Activated B cell treated with CpG ODN at 0.5 μM for 24 hours (primary cell): ENCODE measurements around the gene LRRC74A. TPM values are rescaled to one million over a fixed set of nuclear protein-coding genes. Genes with fewer than 3 reads are reported as not detected.

ENCODE experiments used
- ATAC-seq: fragments of 200-7000 bp; cut with Tn5 transposase; one replicate; pipeline ENCODE4 v1.10.0; 2021; ENCODE audit warnings: low read depth, mild to moderate bottlenecking, moderate library complexity
- CTCF ChIA-PET: fragments of 350-600 bp; sonication (Branson Sonifier 250); formaldehyde crosslinking; loops from one replicate; lab custom pipeline; 2021; ENCODE audit warnings: antibody characterized with exemption; lab: Charles Lee
- POLR2A ChIA-PET: fragments of 350-600 bp; sonication (Branson Sonifier 250); formaldehyde crosslinking; loops from one replicate; lab custom pipeline; 2021; ENCODE audit warnings: antibody characterized with exemption; lab: Charles Lee
- DNase-seq: peaks from one replicate; pipeline ENCODE4 v3.0.0; 2022
- H3K27ac Mint-ChIP-seq: one replicate; pipeline ENCODE4 v1.8.0; 2020; ENCODE audit warnings: mixed read lengths
- H3K27me3 Mint-ChIP-seq: one replicate; pipeline ENCODE4 v1.8.0; 2021; ENCODE audit warnings: mixed read lengths
- H3K36me3 Mint-ChIP-seq: one replicate; pipeline ENCODE4 v1.8.0; 2021; ENCODE audit warnings: low read depth, mixed read lengths
- H3K4me1 Mint-ChIP-seq: one replicate; pipeline ENCODE4 v1.8.0; 2021; ENCODE audit warnings: mixed read lengths
- H3K4me3 Mint-ChIP-seq: one replicate; pipeline ENCODE4 v1.8.0; 2020; ENCODE audit warnings: mild to moderate bottlenecking, mixed read lengths
- H3K9me3 Mint-ChIP-seq: one replicate; pipeline ENCODE4 v1.8.0; 2020; ENCODE audit warnings: mixed read lengths
- CTCF ChIP-seq: fragments of 200-600 bp; IDR thresholded peaks from one replicate; pipeline ENCODE4 v1.8.0; 2022; ENCODE audit warnings: antibody characterized with exemption, mild to moderate bottlenecking
- intact Hi-C: fragments of 100-400 bp; cut with micrococcal nuclease; formaldehyde crosslinking; loops from one replicate; pipeline ENCODE4 v1.15.1; 2024
- total RNA-seq: library from RNA; stranded (reverse); gene quantifications from 2 replicates; pipeline ENCODE4 v1.2.3, GENCODE V29; 2022

Gene LRRC74A
- total RNA-seq, 1 donor from 2014 or later: not detected

- intact Hi-C loops: no loop called here
- TF ChIP-seq CTCF: no peak
- Mint-ChIP-seq H3K36me3 (no peaks in the 10 kb centered on the region), H3K4me3 (no peak overlapping the region), H3K4me1 (no peaks in the 10 kb centered on the region), H3K27ac (no peak overlapping the region), H3K27me3 (peaks cover 19% of the 10 kb centered on the region), H3K9me3 (no peaks in the 10 kb centered on the region)
- DNase-seq (no peak), ATAC-seq (no peak)
- ChIA-PET CTCF (no interaction called here), POLR2A (interaction anchor here (0.7 kb wide), 1 partner anchor 10 kb away, joined by 6 read pairs; no protein-coding TSS in a partner anchor)
These were observed 6.3 kb downstream of the LRRC74A start for GRCh38 chr14:76832503-76832988.

- CTCF ChIA-PET: no interaction called here
- Mint-ChIP-seq H3K4me3 (no peak overlapping the region), H3K27ac (no peak overlapping the region), H3K4me1 (no peaks in the 10 kb centered on the region), H3K9me3 (no peaks in the 10 kb centered on the region), H3K36me3 (no peaks in the 10 kb centered on the region), H3K27me3 (peaks cover 19% of the 10 kb centered on the region)
- POLR2A ChIA-PET: interaction anchor here (0.7 kb wide), 1 partner anchor 10 kb away, joined by 6 read pairs; no protein-coding TSS in a partner anchor
- ATAC-seq: no peak
- no peak for TF ChIP-seq CTCF
- intact Hi-C loops: no loop called here
- DNase-seq: no peak
These were observed 6.8 kb downstream of the LRRC74A start for GRCh38 chr14:76833011-76833410.

- no peak for TF ChIP-seq CTCF
- Mint-ChIP-seq H3K4me3 (no peak overlapping the region), H3K4me1 (no peaks in the 10 kb centered on the region), H3K9me3 (no peaks in the 10 kb centered on the region), H3K36me3 (no peaks in the 10 kb centered on the region), H3K27ac (no peak overlapping the region), H3K27me3 (peaks cover 17% of the 10 kb centered on the region)
- POLR2A ChIA-PET: no interaction called here
- DNase-seq (no peak), ATAC-seq (no peak)
- intact Hi-C loops: no loop called here
- CTCF ChIA-PET: no interaction called here
These were observed 8.0 kb downstream of the LRRC74A start for GRCh38 chr14:76834241-76834661.

- Mint-ChIP-seq H3K4me1 (no peaks in the 10 kb centered on the region), H3K27ac (no peak overlapping the region), H3K9me3 (no peaks in the 10 kb centered on the region), H3K36me3 (no peaks in the 10 kb centered on the region), H3K4me3 (no peak overlapping the region), H3K27me3 (peaks cover 19% of the 10 kb centered on the region)
- CTCF ChIA-PET: no interaction called here
- no peak for TF ChIP-seq CTCF
- DNase-seq (no peak), ATAC-seq (no peak)
- POLR2A ChIA-PET: no interaction called here
- intact Hi-C loops: no loop called here
These were observed 9.9 kb downstream of the LRRC74A start for GRCh38 chr14:76836029-76836630.

GRCh38 chr14:76837524-76837923 lies 11.3 kb downstream of the LRRC74A start:
- Mint-ChIP-seq H3K27me3 (peaks cover 22% of the 10 kb centered on the region), H3K4me3 (no peak overlapping the region), H3K4me1 (no peaks in the 10 kb centered on the region), H3K36me3 (no peaks in the 10 kb centered on the region), H3K9me3 (no peaks in the 10 kb centered on the region), H3K27ac (no peak overlapping the region)
- no peak for ATAC-seq
- intact Hi-C loops: no loop called here
- CTCF ChIA-PET: interaction anchor here (0.7 kb wide), 1 partner anchor 24 kb away, joined by 3 read pairs; no protein-coding TSS in a partner anchor
- POLR2A ChIA-PET: no interaction called here
- DNase-seq: no peak
- TF ChIP-seq CTCF: no peak
